Measurements from ENCODE around the gene PRMT7. TPM values are rescaled to one million over a fixed set of nuclear protein-coding genes. Genes with fewer than 3 reads are reported as not detected.

PRMT7 gene
- total RNA-seq, 4 donors from 2014 or later, result 20.6 to 115 (median 38.5) TPM

DNA sequence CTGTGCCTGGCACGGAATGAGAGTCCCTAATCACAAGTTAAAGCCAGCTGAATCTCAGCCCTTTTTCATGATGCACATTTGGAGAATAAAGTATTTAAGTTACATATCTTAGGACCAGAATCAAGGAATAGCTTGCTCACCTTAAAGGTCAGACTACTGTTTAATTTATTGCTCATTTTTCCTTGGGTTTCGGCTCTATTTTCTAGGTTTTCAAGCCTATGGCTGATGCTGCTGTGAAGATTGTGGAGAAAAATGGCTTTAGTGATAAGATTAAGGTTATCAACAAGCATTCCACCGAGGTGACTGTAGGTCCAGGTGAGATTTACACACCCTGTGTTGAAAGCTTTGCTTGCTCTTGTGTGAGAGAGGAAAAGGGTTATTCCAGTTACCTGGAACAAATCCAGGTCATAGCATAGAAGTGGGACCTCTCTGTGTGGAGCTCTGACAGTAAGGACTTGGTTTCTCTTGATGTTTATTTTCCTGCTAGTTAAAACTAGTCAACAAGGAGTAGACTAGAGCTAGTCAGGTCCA lies 18.1 kb downstream of the PRMT7 start:
- Histone ChIP-seq H3K27ac (no peak overlapping the region), H3K9me3 (no peaks in the 10 kb centered on the region), H3K27me3 (no peaks in the 10 kb centered on the region), H3K4me1 (peaks cover 0 to 15% (median 5%) of the 10 kb centered on the region in 4 donors), H3K4me3 (no peak overlapping the region), H3K36me3 (peaks cover 0 to 11% (median 2%) of the 10 kb centered on the region in 4 donors)
- in situ Hi-C loops (cut with MboI; ENCODE audit: low pct_ligation_motif_present in 1 of 4, low pct_unique_long_range_greater_than_20kb in 1 of 4, low sequenced_read_pairs in 3 of 4) (loop anchor here in 1 of 4 donors (10.0 kb wide), 1 partner anchor 74 kb away; no protein-coding TSS in a partner anchor), intact Hi-C loops (cut with DNase I; ENCODE audit: low total_unique reads) (loop anchor here (1.0 kb wide), 2 partner anchors 65 to 89 kb away; partner anchors contain the start of gene SLC7A6)
- DNase-seq, result no peak
- 14 to 45% methylated on average over 1 to 3 of the region's 3 CpGs for WGBS, 2 donors (ENCODE audit: low coverage in 1 of 2)
- TF ChIP-seq POLR2A (IDR thresholded peaks at IDR 0.05), result no peak
- TF ChIP-seq EP300 (IDR thresholded peaks at IDR 0.05; ENCODE audit: low read depth), result no peak
- TF ChIP-seq, protein P1, sequence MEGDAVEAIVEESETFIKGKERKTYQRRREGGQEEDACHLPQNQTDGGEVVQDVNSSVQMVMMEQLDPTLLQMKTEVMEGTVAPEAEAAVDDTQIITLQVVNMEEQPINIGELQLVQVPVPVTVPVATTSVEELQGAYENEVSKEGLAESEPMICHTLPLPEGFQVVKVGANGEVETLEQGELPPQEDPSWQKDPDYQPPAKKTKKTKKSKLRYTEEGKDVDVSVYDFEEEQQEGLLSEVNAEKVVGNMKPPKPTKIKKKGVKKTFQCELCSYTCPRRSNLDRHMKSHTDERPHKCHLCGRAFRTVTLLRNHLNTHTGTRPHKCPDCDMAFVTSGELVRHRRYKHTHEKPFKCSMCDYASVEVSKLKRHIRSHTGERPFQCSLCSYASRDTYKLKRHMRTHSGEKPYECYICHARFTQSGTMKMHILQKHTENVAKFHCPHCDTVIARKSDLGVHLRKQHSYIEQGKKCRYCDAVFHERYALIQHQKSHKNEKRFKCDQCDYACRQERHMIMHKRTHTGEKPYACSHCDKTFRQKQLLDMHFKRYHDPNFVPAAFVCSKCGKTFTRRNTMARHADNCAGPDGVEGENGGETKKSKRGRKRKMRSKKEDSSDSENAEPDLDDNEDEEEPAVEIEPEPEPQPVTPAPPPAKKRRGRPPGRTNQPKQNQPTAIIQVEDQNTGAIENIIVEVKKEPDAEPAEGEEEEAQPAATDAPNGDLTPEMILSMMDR (IDR thresholded peaks at IDR 0.05), result no peak
- TF ChIP-seq POLR2AphosphoS5 (IDR thresholded peaks at IDR 0.05), result no peak

DNA sequence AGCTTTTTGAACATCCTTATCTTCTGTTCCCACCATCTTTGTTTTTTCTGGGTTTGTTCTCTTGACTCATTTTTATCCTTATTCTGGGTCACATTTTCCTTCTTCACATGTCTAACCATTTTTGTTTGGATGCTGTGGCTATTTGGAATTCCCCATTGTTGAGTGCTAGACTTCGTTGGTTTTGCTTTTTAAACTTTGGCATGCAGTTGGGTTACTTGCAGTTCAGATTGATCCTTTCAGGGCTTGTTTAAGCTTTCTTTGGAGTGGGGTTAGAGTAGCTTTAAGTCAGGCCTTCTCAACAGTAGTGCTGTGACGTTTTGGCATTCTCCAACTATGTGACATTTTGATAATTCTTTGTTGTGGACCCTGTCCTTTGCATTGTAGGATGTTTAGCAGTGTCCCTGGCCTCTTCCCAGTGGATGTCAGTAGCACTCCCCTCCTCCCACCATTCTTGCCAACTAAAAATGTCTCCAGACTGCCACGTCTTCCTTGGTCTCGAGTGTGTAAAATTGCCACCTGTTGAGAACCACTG lies 21.1 kb downstream of the PRMT7 start:
- H3K27ac ChIP-seq, result peak overlapping the region; percentile 24 to 61 (median 52)
- peaks cover 0 to 6% (median 0%) of the 10 kb centered on the region in 4 donors for H3K36me3 ChIP-seq
- H3K4me3 ChIP-seq, result no peak overlapping the region
- no peaks in the 10 kb centered on the region for H3K9me3 ChIP-seq
- no peaks in the 10 kb centered on the region for H3K27me3 ChIP-seq
- peaks cover 0 to 15% (median 5%) of the 10 kb centered on the region in 4 donors for H3K4me1 ChIP-seq
- TF ChIP-seq, protein P1 (IDR thresholded peaks at IDR 0.05), result no peak
- TF ChIP-seq POLR2AphosphoS5 (IDR thresholded peaks at IDR 0.05) (no peak), POLR2A (IDR thresholded peaks at IDR 0.05) (no peak), EP300 (IDR thresholded peaks at IDR 0.05; ENCODE audit: low read depth) (no peak)
- intact Hi-C loops (cut with DNase I; ENCODE audit: low total_unique reads) (no loop called here), in situ Hi-C loops (cut with MboI; ENCODE audit: low pct_ligation_motif_present in 1 of 4, low pct_unique_long_range_greater_than_20kb in 1 of 4, low sequenced_read_pairs in 3 of 4) (loop anchor here in 2 of 4 donors (5.0 kb wide), 1 partner anchor 75 kb away; no protein-coding TSS in a partner anchor)
- no peak for DNase-seq
- 36 to 40% methylated on average over 2 to 4 of the region's 4 CpGs for WGBS, 2 donors (ENCODE audit: low coverage in 1 of 2)

DNA sequence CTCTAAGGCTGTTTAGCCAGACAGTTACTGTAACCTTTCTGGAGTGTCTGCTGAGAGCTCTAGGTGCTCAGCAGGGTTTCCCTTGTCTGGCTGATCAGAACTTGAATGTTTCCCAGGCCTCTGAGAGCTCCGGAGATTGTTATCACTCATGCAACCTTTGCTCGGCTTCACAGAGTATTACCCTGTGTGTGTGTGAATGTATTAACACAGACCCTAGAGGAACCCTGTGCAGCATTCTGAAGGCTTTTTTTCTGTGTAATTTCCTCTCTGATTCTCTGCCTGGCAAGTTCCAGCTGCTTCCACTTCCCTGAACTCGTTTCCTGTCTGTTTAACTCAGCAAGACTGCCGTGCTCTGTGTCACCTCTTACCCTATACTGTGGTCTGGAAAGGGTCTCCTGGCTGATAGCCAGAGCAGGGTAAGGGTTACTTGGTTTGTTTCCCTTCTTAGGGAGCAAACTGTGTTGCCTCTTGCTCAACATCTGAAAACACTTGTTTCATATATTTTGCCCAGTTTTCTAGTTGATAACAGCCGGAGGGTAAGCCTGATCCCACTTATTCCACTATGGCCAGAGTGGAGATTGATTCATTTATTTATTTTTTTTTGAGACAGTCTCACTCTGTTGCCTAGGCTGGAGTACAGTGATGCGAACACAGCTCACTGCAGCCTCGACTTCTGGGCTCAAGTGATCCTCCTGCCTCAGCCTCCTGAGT lies 21.7 kb downstream of the PRMT7 start:
- H3K9me3 ChIP-seq, result no peaks in the 10 kb centered on the region
- peaks cover 0 to 12% (median 2%) of the 10 kb centered on the region in 4 donors for H3K36me3 ChIP-seq
- no peaks in the 10 kb centered on the region for H3K27me3 ChIP-seq
- H3K27ac ChIP-seq, result peak overlapping the region; percentile 24 to 61 (median 52)
- peaks cover 0 to 15% (median 5%) of the 10 kb centered on the region in 4 donors for H3K4me1 ChIP-seq
- WGBS, 2 donors (ENCODE audit: low coverage in 1 of 2), result 47 to 64% methylated on average over 4 to 7 of the region's 7 CpGs
- in situ Hi-C loops (cut with MboI; ENCODE audit: low pct_ligation_motif_present in 1 of 4, low pct_unique_long_range_greater_than_20kb in 1 of 4, low sequenced_read_pairs in 3 of 4), result loop anchor here in 2 of 4 donors (5.0 kb wide), 1 partner anchor 75 kb away; no protein-coding TSS in a partner anchor
- H3K4me3 ChIP-seq, result no peak overlapping the region
- peak; percentile 37 for DNase-seq
- intact Hi-C loops (cut with DNase I; ENCODE audit: low total_unique reads), result no loop called here
- TF ChIP-seq POLR2AphosphoS5 (IDR thresholded peaks at IDR 0.05), result no peak
- no peak for TF ChIP-seq POLR2A (IDR thresholded peaks at IDR 0.05)
- TF ChIP-seq, protein P1 (IDR thresholded peaks at IDR 0.05), result no peak
- no peak for TF ChIP-seq EP300 (IDR thresholded peaks at IDR 0.05; ENCODE audit: low read depth)

DNA sequence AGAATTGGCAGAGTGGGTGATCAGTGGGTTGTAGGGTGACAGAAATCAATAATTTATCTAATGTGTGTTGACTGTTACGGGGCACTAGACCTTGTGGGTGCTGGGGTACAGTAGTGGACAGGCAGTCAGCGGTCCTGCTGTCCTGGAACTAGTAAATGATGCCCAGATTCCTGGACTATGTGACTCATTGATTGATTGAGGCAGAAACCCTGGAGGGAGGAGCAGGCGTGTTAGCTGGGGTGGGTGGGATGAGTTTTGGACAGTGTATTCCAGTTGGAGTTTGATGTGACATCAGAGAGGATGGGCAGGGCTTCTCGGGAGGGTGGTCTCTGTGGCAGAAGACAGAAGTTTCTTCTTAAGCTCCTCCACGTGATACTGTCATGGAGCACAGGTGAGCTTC lies 24.4 kb downstream of the PRMT7 start:
- H3K4me3 ChIP-seq, result no peak overlapping the region
- DNase-seq, result no peak
- in situ Hi-C loops (cut with MboI; ENCODE audit: low pct_ligation_motif_present in 1 of 4, low pct_unique_long_range_greater_than_20kb in 1 of 4, low sequenced_read_pairs in 3 of 4) (no loop called here), intact Hi-C loops (cut with DNase I; ENCODE audit: low total_unique reads) (no loop called here)
- H3K27ac ChIP-seq, result no peak overlapping the region
- H3K9me3 ChIP-seq, result no peaks in the 10 kb centered on the region
- H3K27me3 ChIP-seq, result no peaks in the 10 kb centered on the region
- 87% methylated on average over 5 of the region's 5 CpGs; no CpG with 5 or more reads in 1 of the 2 donors for WGBS, 2 donors (ENCODE audit: low coverage in 1 of 2)
- H3K4me1 ChIP-seq, result peaks cover 0 to 15% (median 5%) of the 10 kb centered on the region in 4 donors
- no peak for TF ChIP-seq POLR2AphosphoS5 (IDR thresholded peaks at IDR 0.05)
- H3K36me3 ChIP-seq, result peaks cover 0 to 20% (median 11%) of the 10 kb centered on the region in 4 donors
